TTC549 (cell line): ENCODE measurements around the gene STK31.
"Not testable (repeated sequence)": the region's sequence is repeated elsewhere in the genome, so short reads cannot be mapped to it uniquely, and the experiment has no call there.

Experiments
- FAIRE-seq: peaks from 2 replicates; lab custom pipeline; 2012; peaks lifted over from hg19 to GRCh38; lab: Jason Lieb, UNC

STK31 gene

DNA sequence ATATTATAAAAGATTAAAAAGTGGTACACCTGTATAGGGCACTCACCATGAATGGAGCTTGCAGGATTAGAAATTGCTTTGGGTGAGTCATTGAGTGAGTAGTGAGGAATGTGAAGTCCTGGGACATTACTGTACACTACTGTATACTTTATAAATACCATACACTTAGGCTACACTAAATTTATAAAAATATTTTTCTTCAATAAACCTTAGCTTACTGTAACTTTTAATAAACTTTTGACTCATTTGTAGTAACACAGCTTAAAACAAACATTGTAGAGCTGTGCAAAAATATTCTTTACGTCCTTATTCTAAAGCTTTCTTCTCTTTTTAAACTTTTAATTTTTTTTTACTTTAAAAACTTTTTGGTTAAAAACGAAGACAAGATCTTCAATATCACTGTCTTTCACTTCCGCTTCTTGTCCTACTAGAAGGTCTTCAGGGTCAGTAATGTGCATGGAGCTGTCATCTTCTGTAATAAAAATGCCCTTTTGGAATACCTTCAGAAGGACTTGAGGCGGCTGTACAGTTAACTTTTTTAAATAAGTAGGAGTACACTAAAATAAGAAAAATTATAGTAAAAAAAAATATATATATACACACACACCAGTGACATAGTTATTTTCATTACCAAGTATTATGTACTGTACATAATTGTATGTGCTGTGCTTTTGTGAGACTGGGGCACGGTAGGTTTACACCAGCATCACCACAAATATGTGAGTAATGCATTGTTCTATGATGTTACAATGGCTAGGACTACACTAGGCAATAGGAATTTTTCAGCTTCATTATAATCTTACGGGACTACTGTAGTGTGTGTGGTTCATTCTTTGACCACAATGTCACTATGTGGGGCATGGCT, 3.5 kb downstream of the STK31 start:
- FAIRE-seq, result peak; percentile 33

DNA sequence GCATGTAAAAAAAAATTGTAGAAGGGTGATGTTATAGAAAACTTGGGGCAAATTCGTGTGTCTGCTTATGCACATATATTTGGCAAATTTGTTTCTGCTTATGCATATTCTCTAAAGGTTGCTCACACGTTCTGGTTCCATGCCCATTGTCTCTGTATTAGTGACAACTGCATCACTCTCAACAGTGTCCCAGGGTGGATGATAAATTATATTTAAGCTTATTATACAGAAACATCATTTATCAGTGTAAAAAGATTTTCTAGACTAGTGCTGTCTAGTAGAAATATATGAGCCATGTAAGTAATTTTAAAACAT, 4.1 kb downstream of the STK31 start:
- FAIRE-seq, result no peak

DNA sequence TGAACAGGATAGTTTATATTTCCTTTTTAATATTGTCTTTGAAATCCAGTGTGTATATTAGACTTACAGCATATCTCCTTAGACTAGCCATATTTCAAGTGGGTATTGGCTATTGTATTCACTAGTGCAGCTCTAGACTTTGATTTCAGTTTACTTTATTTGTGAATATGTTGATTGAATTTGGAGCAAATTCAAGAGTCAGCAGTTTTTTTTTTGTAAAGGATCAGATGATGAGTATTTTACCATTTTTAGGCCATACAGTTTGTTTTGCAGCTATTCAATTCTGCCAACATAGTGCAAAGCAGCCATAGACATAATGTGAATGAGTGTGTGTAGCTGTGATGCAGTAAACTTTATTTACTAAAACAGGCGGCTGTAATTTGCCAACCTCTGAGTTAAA, 4.6 kb downstream of the STK31 start:
- no peak for FAIRE-seq

DNA sequence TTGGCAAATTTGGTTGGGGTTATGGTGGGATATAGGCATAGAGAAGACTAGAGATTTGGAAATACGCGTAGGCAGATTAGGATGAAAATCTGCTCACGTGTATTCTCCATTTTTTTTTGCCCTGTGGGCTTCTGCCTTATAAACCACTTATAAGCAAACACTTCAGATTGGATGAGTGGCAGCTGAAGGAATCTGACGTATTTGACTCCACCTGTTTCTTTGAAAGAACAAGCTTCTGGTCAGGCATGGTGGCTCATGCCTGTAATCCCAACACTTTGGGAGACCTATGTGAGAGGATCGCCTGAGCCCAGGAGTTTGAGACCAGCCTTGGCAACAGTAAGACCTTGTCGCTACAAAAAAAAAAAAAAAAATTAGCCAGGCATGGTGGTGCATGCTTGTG, 5.1 kb downstream of the STK31 start:
- FAIRE-seq, result no peak

DNA sequence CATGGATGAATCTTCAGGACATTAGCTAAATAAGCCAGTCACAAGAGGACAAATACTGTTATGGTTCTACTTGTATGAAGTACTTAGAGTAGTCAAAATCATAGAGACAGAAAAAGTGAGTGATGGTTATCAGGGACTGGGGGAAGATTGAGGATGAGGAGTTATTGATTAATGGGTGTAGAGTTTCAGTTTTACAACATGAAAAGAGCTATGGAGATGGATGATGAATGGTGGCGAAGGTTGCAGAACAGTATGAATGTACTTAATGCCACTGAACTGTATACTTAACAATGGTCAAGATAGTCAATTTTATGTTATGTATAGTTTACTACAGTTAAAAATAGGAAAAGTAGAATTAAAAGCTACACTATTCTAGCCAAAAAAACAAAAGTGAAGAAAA, 7.8 kb downstream of the STK31 start:
- no peak for FAIRE-seq

DNA sequence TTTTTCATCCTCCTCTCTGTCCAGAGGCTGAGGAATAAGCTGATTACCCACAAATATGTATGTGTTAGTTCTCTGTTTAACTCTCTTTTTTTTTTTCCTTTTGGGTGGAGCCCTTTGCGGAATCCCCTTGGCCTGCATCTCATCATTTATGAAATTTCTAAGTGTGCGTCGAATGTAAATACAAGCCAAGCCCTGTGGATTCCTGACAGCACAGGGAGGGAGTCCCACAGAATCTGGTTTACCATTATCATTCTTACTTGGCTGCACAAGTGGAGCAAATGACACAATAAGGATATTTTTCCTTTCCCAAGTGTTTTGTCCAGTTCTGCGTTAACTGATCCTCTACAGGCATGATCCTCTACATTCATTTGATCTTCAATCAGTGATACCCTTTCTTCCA, 11.4 kb downstream of the STK31 start:
- no peak for FAIRE-seq

DNA sequence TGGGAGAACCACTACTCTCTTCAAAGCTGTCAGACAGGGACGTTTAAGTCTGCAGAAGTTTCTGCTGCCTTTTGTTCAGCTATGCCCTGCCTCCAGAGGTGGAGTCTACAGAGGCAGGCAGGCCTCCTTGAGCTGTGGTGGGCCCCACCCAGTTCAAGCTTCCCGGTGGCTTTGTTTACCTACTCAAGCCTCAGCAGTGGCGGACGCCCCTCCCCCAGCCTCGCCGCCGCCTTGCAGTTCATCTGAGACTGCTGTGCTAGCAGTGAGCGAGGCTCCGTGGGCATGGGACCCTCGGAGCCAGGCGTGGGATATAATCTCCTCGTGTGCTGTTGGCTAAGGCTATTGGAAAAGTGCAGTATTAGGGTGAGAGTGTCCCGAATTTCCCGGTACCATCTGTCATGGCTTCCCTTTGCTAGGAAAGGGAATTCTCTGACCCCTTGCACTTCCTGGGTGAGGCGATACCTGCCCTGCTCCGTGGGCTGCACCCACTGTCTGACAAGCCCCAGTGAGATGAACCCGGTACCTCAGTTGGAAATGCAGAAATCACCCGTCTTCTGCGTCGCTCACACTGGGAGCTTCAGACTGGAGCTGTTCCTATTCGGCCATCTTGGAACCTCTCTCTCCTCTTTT, 12.7 kb downstream of the STK31 start:
- FAIRE-seq, result not testable (repeated sequence)

DNA sequence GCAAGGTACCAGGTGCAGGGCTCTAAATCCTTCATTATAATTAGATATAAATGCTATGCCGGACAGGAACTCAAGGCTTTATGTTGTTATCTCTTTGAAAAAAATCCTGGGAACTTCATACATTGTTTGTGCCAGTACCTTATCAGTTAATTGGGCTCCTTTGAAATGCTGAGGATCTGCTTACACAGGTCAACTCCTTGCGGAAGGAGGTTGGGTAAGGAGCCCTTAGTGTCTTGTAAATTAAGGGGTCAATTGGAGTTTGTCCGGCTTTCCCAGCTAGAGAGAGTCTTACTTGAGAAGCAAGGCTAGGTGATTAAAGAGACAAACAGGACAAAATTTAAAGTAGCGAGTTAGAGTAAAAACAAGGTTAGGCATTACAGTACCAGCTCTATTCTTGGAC, 14.1 kb downstream of the STK31 start:
- FAIRE-seq, result not testable (repeated sequence)

DNA sequence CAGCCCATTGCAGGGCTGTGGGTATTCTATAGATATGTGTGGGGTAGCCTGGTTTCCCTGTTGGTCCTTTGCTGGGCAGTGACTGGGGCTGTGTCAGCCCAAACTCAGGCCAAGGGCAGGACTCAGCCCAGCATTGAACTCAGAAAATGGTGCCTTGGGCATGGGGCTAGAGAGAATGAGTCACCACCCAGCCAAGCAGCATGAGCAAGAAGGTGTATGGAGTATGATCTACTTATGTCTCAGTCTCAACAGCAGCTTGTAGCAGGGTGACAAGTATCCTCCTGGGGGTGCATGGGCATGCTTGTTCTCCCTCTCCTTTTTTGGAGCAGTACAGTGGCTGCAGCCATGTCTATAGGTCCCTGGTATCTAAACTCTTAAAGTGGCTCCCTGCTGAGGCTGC, 32.0 kb downstream of the STK31 start:
- no peak for FAIRE-seq

DNA sequence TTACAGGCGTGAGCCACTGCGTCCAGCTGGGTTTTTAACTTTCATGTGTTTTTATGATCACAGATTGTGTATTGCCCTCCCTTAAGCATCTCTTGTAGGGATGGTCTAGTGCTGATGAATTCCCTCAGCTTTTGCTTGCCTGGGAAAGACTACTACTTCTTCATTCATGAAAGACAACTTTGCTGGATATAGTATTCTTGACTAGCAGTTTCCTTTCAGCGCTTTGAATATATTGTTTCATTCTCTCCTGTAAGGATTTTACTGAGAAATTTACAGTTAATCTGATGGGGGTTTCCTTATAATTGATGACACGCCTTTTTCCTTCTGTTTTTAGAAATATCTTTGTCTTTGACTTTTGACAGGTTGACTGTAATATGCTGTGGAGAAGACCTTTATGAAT, 33.2 kb downstream of the STK31 start:
- FAIRE-seq, result no peak

DNA sequence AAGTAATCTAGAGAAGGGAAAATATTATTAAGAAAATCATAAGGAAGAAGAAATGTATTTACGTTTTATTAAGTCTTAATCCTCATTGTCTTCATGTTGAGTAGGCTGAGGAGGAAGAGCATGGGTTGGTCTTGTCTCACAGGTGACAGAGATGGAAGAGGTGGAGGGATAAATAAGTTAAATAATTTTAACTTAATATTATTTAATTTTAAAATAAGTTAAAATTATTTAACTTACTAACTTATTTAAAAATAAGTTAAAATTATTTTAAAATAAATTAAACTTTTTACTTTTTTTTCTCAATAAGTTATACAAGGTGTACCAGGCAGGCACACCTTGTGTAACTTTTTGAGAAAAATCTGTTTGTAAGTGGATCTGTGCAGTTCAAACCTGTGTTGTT, 36.6 kb downstream of the STK31 start:
- peak; percentile 23 for FAIRE-seq

DNA sequence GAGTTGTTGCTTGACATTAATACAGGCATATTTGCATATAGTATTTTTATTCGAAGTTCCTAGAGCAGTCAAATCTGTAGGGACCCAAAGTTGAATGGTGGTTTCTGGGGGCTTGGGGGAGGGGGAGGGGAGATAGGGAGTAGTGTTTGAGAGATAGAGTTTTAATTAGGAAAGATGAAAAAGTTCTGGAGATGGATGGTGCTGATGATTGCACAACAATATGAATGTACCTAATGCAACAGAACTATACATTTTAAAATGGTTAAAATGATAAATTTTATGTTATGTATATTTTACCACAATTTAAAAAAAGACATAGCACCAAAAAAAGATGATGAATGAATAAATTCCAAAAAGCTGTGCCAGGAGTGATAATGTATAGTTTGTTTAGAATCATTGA, 41.8 kb downstream of the STK31 start:
- no peak for FAIRE-seq

DNA sequence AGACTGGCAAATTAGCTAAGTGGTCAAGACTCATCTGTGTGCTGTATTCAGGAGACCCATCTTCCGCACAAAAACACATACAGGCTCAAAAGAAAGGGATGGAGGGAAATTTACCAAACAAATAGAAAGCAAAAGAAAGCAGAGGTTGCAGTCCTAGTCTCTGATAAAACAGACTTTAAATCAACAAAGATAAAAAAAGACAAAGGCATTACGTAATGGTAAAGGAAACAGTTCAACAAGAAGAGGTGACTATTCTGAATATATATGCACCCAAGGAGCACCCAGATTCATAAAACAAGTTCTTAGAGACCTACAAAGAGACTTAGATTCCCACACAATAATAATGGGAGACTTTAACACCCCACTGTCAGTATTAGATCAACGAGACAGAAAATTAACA, 48.8 kb downstream of the STK31 start:
- FAIRE-seq, result not testable (repeated sequence)

DNA sequence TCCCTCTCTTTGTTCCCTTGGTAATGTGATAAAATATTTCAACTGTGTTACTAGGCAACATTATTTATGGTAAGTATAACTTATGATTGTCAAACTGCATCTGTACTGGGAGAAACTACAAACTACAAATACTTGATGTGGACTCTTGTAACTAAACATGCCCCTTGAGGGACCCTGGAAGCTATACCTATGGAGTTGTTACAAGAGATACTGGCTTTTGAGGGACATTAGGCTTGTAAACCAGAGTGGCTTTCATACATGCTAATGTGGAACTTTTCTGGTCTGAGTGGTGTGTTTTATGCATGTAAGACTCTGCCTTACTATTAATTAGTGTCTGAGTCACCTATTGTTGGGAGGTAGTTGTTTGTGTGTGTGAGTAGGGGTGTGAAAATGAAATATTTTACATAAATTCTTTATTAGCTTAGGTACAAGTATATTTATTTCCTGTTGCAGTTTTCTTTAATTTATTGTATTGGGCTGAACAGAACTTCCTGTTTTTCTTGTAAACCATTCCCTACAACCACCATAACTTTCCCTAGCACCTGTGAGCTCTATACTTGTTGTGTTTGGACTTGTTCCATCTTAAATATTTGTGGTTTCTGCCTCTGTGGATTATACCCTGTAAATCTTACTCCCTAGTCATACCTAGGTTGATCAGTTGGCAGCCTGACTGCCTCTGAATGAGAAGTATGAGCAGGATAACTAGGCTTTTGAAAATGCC, 49.8 kb downstream of the STK31 start:
- FAIRE-seq, result no peak

DNA sequence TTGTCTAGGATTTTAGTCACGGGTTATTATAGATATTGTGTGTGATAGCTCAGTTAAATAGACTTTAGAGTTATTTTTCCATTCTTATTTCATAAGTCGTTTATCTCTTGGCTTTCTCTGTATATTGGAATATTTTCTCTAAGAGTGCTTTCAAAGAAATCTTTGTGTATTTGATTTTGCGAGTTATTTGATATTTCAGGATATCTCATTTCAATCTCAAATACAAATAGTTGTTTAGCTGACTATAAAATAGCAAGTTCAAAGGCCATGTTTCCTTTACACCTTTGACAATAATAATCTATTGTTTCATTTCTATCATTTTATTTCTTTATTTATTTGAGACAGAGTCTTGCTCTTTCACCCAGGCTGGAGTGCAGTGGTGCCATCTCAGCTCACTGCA, 55.9 kb downstream of the STK31 start:
- FAIRE-seq, result no peak

DNA sequence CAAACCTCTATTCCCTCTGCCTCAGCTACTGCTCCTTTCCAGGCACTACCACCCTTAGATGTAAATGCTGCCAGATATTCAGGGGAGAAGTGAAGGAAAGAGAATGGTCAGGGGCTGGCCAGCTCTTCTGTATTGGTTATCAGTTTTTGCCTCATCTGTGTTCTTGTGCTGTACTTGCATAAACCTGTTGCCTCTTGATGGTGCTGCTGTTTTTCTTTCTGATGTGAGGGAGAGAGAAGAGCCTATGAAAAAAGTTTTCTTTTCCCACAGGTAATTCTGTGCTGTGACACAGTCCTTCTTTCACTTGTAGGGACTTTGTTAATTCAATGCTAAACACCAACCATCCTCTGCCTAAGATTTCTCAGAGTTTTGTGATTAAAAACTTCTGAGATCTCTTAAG, 57.5 kb downstream of the STK31 start:
- no peak for FAIRE-seq

DNA sequence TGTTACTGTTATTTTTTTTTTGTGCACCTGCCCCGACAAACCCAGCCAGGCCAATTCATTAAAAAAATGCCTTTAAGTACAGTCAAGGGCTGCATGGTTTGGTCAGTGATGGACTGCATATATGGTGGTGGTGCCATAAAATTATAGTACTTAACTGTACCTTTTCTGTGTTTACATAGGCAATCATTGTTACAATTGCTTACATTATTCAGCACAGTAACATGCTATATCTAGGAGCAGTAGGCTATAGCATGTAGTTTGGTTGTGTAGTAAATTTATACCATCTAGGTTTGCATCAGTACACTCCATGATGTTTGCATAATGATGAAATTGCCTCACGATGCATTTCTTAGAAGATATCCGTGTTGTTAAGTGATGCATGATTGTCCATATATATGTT, 58.0 kb downstream of the STK31 start:
- FAIRE-seq, result no peak

DNA sequence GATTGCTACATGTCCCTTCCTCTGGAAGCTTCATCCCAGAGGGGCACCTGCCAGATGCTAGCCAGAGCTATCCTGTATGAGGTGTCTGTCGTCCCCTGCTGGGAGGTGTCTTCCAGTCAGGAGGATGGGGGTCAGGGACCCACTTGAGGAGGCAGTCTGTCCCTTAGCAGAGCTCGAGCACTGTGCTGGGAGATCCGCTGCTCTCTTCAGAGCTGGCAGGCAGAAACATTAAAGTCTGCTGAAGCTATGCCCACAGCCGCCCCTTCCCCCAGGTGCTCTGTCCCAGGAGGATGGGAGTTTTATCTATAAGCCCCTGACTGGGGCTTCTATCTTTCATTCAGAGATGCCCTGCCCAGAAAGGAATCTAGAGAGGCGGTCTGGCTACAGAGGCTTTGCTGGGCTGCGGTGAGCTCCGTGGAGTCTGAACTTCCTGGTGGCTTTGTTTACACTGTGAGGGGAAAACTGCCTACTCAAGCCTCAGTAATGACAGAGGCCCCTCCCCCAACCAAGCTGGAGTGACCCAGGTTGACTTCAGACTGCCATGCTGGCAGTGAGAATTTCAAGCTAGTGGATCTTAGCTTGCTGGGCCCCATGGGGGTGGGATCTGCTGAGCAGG, 69.3 kb downstream of the STK31 start:
- not testable (repeated sequence) for FAIRE-seq

DNA sequence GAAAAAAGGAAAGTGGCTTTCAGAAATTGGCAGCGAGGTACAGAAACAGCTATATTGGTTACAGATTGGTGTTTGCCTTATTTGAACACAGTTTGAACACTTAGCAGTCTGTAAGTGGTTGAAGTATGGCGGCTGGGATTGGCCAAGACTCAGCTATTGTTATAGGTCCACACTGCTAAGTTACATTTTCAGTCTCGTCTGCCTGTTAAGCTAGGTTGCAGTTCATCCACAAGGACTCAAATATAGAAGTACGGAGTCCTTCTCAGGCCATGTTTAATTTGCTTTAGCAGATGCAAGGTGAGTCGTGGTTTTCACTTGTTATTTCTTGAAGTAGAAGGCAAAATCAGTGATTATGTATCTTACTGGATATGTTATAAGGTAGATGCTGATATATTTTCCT, 73.1 kb downstream of the STK31 start:
- no peak for FAIRE-seq

DNA sequence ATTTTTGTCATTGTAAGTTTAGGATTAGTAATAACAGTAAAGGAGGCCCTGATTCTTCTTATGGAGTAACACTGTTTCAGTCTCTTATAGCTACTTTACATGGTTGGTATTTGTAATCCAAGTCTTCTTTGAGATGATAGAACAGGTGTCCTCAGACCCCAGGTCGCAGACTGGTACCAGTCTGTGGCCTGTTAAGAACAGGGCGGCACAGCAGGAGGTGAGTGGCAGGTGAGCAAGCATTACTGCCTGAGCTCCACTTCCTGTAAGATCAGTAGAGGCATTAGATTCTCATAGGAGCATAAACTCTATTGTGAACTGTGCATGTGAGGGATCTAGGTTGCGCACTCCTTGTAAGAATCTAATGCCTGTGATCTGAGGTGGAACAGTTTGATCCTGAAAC, 77.3 kb downstream of the STK31 start:
- FAIRE-seq, result no peak

DNA sequence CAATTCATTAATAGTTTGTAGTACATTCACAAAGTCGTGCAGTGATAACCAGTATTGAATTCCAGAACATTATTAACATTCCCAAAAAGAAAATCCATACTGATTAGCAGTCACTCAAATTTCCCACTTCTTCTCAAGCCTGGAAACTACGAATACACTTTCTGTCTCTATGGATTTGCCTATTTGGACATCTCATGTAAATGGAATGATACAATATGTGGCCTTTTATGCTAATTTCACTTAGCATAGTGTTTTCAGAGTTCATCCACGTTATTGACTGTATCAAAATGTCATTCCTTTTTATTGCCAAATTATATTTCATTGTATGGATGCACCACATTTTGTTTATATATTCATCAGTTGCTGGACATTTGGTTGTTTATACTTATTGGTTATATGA, 78.8 kb downstream of the STK31 start:
- no peak for FAIRE-seq

DNA sequence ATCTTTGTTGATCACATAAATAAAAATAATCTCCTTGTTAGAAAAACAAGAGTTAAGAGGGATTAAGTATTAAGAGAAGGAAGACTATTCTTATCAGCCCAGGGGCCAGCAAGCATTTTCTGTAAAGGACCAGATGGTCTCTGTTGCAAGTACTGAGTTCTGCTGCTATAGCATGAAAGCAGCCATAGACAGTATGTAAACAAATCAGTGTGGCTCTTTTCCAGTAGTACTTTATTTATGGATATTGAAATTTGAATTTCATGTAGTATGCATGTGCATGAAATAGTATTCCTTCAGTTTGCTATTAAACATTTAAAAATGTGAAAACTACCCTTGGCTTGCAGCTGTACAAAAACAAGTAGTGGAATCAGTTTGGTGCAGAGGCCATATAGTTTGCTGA, 81.7 kb downstream of the STK31 start:
- FAIRE-seq, result no peak

DNA sequence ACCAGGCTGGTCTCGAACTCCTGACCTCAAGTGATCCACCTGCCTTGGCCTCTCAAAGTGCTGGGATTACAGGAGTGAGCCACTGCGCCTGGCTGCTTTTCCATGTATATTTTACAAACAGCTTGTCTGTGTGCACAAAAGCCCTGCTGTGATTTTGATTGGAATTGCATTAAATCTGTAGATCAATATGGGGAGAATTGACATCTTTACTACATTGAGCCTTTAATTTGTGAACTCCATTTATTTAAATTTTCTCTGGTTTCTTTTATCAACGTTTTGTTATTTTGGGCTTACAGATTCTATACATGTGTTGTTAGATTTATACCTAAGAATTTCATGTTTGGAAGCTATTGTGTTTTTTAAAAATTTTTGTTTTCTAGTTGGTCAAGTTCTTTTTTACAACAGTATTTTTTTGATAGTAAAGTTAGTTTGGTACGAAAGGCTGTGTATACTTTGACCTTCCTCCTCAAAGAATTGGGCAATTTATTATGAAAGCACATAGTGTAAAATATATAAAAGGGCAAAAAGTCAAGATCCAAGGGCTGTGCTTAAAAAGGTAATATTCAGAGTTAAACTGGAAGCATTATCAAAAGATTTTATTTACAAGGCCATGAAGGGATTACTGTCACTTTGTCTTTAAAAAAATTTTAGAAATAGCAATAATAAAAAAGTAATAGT, 92.8 kb downstream of the STK31 start:
- FAIRE-seq, result no peak
